Mucosa of descending colon (tissue), 3 donors: ENCODE results near the gene CLEC2A. TPM values are rescaled to one million over a fixed set of nuclear protein-coding genes. Genes with fewer than 3 reads are reported as not detected.

Experiments
- ATAC-seq: fragments of 200-7000 bp; cut with Tn5 transposase; one replicate; pipeline ENCODE4 v1.9.1; 2020; ENCODE audit warnings: mild to moderate bottlenecking, moderate library complexity
- DNase-seq, 3 donors: peaks; one replicate each; pipeline ENCODE4 v3.0.0-alpha.2; 2020
- H3K36me3 ChIP-seq: fragments of 200-600 bp; one replicate; pipeline ENCODE4 v1.8.0; 2021; ENCODE audit warnings: low read depth, mild to moderate bottlenecking
- H3K4me1 ChIP-seq: fragments of 200-600 bp; one replicate; pipeline ENCODE4 v1.8.0; 2021; ENCODE audit warnings: low read depth, mild to moderate bottlenecking
- H3K4me3 ChIP-seq: fragments of 200-600 bp; one replicate; pipeline ENCODE4 v1.8.0; 2021; ENCODE audit warnings: mild to moderate bottlenecking
- H3K9me3 ChIP-seq: fragments of 200-600 bp; one replicate; pipeline ENCODE4 v1.8.0; 2021; ENCODE audit warnings: mild to moderate bottlenecking
- intact Hi-C, 2 donors: fragments of 100-400 bp; cut with DNase I in 1 of 2; cut with micrococcal nuclease in 1 of 2; formaldehyde crosslinking; loops; one replicate each; pipeline versions ENCODE4 v1.11.0 to v1.11.1; 2022; cut with DNase I, micrococcal nuclease
- total RNA-seq, 3 donors: library from RNA; stranded (reverse); fragmentation: NEBNext Ultra II Directional in 2 of 3; extraction: Animal tissue kit (Norgen Biotek cat#: 25700) in 2 of 3; gene quantifications; one replicate each; pipeline versions ENCODE4 v1.2.1 to v1.2.4, GENCODE V29; 2021 to 2023
- TF ChIP-seq, protein P1 (sequence below): fragments of 200-600 bp; IDR thresholded peaks from one replicate; pipeline ENCODE4 v1.8.0; 2022; ENCODE audit warnings: antibody characterized with exemption, mild to moderate bottlenecking
- donor health status: DM: no; HTN: no; CAD: no; lungs with moderate emphysema.
- donor health status: DM: no; HTN: no; CAD: no.
- donor health status: DM: no; HTN: yes; CAD: no.

CLEC2A gene
- total RNA-seq, 3 donors from 2014 or later = not detected

- TF ChIP-seq, protein P1, sequence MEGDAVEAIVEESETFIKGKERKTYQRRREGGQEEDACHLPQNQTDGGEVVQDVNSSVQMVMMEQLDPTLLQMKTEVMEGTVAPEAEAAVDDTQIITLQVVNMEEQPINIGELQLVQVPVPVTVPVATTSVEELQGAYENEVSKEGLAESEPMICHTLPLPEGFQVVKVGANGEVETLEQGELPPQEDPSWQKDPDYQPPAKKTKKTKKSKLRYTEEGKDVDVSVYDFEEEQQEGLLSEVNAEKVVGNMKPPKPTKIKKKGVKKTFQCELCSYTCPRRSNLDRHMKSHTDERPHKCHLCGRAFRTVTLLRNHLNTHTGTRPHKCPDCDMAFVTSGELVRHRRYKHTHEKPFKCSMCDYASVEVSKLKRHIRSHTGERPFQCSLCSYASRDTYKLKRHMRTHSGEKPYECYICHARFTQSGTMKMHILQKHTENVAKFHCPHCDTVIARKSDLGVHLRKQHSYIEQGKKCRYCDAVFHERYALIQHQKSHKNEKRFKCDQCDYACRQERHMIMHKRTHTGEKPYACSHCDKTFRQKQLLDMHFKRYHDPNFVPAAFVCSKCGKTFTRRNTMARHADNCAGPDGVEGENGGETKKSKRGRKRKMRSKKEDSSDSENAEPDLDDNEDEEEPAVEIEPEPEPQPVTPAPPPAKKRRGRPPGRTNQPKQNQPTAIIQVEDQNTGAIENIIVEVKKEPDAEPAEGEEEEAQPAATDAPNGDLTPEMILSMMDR = no peak
- Histone ChIP-seq H3K36me3 (no peaks in the 10 kb centered on the region), H3K9me3 (no peaks in the 10 kb centered on the region), H3K4me3 (no peak overlapping the region), H3K4me1 (no peaks in the 10 kb centered on the region)
- ATAC-seq = peak; percentile 64
- intact Hi-C loops = no loop called here
- no peak for DNase-seq
Observed at GRCh38 chr12:9951026-9951675, 19.0 kb upstream of the CLEC2A start.

GRCh38 chr12:9948606-9949296 is 16.6 kb upstream of the CLEC2A start:
- H3K4me1 ChIP-seq = no peaks in the 10 kb centered on the region
- peak; percentile 58 for ATAC-seq
- no peaks in the 10 kb centered on the region for H3K9me3 ChIP-seq
- no peak overlapping the region for H3K4me3 ChIP-seq
- intact Hi-C loops = no loop called here
- DNase-seq = no peak
- TF ChIP-seq, protein P1 = no peak
- no peaks in the 10 kb centered on the region for H3K36me3 ChIP-seq

- Histone ChIP-seq H3K36me3 (no peaks in the 10 kb centered on the region), H3K9me3 (no peaks in the 10 kb centered on the region), H3K4me3 (no peak overlapping the region), H3K4me1 (no peaks in the 10 kb centered on the region)
- TF ChIP-seq, protein P1 = no peak
- intact Hi-C loops = no loop called here
- DNase-seq (no peak), ATAC-seq (no peak)
Observed at GRCh38 chr12:9947674-9948073, 15.5 kb upstream of the CLEC2A start.

GRCh38 chr12:9944391-9944790 is 12.2 kb upstream of the CLEC2A start:
- H3K9me3 ChIP-seq = no peaks in the 10 kb centered on the region
- no peak overlapping the region for H3K4me3 ChIP-seq
- DNase-seq (no peak), ATAC-seq (no peak)
- TF ChIP-seq, protein P1 = no peak
- no peaks in the 10 kb centered on the region for H3K36me3 ChIP-seq
- intact Hi-C loops = no loop called here
- H3K4me1 ChIP-seq = no peaks in the 10 kb centered on the region

GRCh38 chr12:9943240-9943639 is 11.1 kb upstream of the CLEC2A start:
- H3K9me3 ChIP-seq = no peaks in the 10 kb centered on the region
- H3K4me1 ChIP-seq = no peaks in the 10 kb centered on the region
- TF ChIP-seq, protein P1 = no peak
- peak; percentile 16 for ATAC-seq
- DNase-seq = peak in 2 of 3 donors; percentile 22 to 59
- intact Hi-C loops = no loop called here
- no peaks in the 10 kb centered on the region for H3K36me3 ChIP-seq
- H3K4me3 ChIP-seq = no peak overlapping the region
